ENCODE results near the gene ANTXRL.
"Not testable (repeated sequence)": the region's sequence is repeated elsewhere in the genome, so short reads cannot be mapped to it uniquely, and the experiment has no call there.

Gene ANTXRL

GRCh38 chr10:46255210-46255609 lies 31.6 kb upstream of the ANTXRL start:
- not testable (repeated sequence) for DNase-seq

- peak; percentile 7 for DNase-seq
Observed at GRCh38 chr10:46255801-46256747, 30.7 kb upstream of the ANTXRL start.

- no peak for DNase-seq
Observed at GRCh38 chr10:46257099-46257498, 29.7 kb upstream of the ANTXRL start.

GRCh38 chr10:46262906-46263560 lies 23.8 kb upstream of the ANTXRL start:
- not testable (repeated sequence) for DNase-seq

- no peak for DNase-seq
Observed at GRCh38 chr10:46263831-46264268, 22.9 kb upstream of the ANTXRL start.

- no peak for DNase-seq
Observed at GRCh38 chr10:46264336-46264735, 22.5 kb upstream of the ANTXRL start.

- no peak for DNase-seq
Observed at GRCh38 chr10:46264737-46265368, 21.9 kb upstream of the ANTXRL start.

GRCh38 chr10:46265566-46266305 lies 21.1 kb upstream of the ANTXRL start:
- not testable (repeated sequence) for DNase-seq

- no peak for DNase-seq
Observed at GRCh38 chr10:46266306-46266985, 20.4 kb upstream of the ANTXRL start.

- DNase-seq = no peak
Observed at GRCh38 chr10:46267132-46267985, 19.4 kb upstream of the ANTXRL start.

- DNase-seq = no peak
Observed at GRCh38 chr10:46268076-46268881, 18.5 kb upstream of the ANTXRL start.

- DNase-seq = not testable (repeated sequence)
Observed at GRCh38 chr10:46269554-46270053, 17.2 kb upstream of the ANTXRL start.

- no peak for DNase-seq
Observed at GRCh38 chr10:46270086-46270811, 16.5 kb upstream of the ANTXRL start.

- DNase-seq = not testable (repeated sequence)
Observed at GRCh38 chr10:46270963-46271530, 15.8 kb upstream of the ANTXRL start.

GRCh38 chr10:46271795-46272499 lies 14.8 kb upstream of the ANTXRL start:
- DNase-seq = not testable (repeated sequence)

GRCh38 chr10:46272863-46273415 lies 13.9 kb upstream of the ANTXRL start:
- no peak for DNase-seq

- no peak for DNase-seq
Observed at GRCh38 chr10:46273506-46274477, 13.0 kb upstream of the ANTXRL start.

Measured in NCI-H226 (cell line).